ENCODE results near the gene DCC. TPM values are rescaled to one million over a fixed set of nuclear protein-coding genes. Genes with fewer than 3 reads are reported as not detected.

DCC gene
- total and polyA plus RNA-seq, 2 donors from 2014 or later, result 3.9 TPM; not detected in 1

DNA sequence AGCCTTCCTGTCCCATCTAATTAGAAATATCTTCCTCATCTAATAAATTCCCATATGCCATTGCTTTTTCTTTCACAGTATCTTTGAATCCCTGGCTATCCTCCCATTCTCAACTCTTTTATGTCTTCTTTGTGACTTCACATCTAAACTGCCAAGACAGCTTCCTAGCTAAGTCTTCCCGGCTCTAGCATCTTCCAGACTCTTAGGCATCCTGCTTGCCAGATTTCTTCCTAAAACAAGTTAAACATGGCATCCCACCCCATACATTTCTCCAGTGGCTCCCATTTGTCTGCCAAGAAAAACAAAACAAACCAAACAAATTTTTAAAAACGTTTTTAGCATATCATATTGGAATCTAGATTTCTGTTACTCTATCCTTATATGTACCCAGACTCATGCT is 1132.5 kb downstream of the DCC start:
- H3K4me3 ChIP-seq (ENCODE audit: low read length in 3 of 3), result no peak overlapping the region
- no peak for DNase-seq
- H3K9ac ChIP-seq (ENCODE audit: low read length in 3 of 3), result no peak overlapping the region
- TF ChIP-seq, protein P1, sequence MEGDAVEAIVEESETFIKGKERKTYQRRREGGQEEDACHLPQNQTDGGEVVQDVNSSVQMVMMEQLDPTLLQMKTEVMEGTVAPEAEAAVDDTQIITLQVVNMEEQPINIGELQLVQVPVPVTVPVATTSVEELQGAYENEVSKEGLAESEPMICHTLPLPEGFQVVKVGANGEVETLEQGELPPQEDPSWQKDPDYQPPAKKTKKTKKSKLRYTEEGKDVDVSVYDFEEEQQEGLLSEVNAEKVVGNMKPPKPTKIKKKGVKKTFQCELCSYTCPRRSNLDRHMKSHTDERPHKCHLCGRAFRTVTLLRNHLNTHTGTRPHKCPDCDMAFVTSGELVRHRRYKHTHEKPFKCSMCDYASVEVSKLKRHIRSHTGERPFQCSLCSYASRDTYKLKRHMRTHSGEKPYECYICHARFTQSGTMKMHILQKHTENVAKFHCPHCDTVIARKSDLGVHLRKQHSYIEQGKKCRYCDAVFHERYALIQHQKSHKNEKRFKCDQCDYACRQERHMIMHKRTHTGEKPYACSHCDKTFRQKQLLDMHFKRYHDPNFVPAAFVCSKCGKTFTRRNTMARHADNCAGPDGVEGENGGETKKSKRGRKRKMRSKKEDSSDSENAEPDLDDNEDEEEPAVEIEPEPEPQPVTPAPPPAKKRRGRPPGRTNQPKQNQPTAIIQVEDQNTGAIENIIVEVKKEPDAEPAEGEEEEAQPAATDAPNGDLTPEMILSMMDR (IDR thresholded peaks at IDR 0.05; ENCODE audit: borderline replicate concordance, extremely low read depth, insufficient read depth), result no peak
- H3K27ac ChIP-seq (ENCODE audit: low read depth in 2 of 2, low read length in 2 of 2), result no peak overlapping the region
- intact Hi-C loops (cut with DNase I), result no loop called here
- FAIRE-seq, result no peak
- no peaks in the 10 kb centered on the region for H3K36me3 ChIP-seq (ENCODE audit: control insufficient read depth in 2 of 3, insufficient read depth in 3 of 3, low read length in 3 of 3)
- H3K9me3 ChIP-seq (ENCODE audit: control insufficient read depth in 2 of 3, insufficient read depth in 1 of 3, low read length in 3 of 3), result no peaks in the 10 kb centered on the region
- no peaks in the 10 kb centered on the region for H3K4me1 ChIP-seq (ENCODE audit: control insufficient read depth in 2 of 3, insufficient read depth in 2 of 3, low read depth in 1 of 3, low read length in 3 of 3)
- no peaks in the 10 kb centered on the region for H3K27me3 ChIP-seq (ENCODE audit: control insufficient read depth, insufficient read depth, low read length)

DNA sequence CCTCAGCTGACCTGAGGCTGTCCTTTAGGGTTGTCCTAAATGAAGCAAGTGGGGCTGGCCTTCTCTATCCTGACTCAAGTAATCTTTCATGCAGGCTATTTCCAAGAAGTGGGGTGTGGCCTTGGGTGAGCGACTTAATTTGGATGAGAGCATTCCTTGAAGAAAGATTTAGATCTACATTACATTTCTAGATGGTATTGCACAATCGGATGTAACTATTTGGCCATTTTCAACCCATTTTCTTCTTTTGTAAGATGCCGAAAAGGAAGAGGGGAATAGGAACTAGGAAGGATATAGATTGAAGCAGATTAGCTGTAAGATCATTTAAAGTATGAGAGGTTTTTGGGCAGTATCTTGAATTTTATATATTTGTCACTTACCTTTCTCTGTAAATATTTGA is 1138.2 kb downstream of the DCC start:
- H3K9me3 ChIP-seq (ENCODE audit: control insufficient read depth in 2 of 3, insufficient read depth in 1 of 3, low read length in 3 of 3), result no peaks in the 10 kb centered on the region
- TF ChIP-seq, protein P1 (IDR thresholded peaks at IDR 0.05; ENCODE audit: borderline replicate concordance, extremely low read depth, insufficient read depth), result no peak
- H3K9ac ChIP-seq (ENCODE audit: low read length in 3 of 3), result no peak overlapping the region
- no peak overlapping the region for H3K27ac ChIP-seq (ENCODE audit: low read depth in 2 of 2, low read length in 2 of 2)
- H3K36me3 ChIP-seq (ENCODE audit: control insufficient read depth in 2 of 3, insufficient read depth in 3 of 3, low read length in 3 of 3), result no peaks in the 10 kb centered on the region
- FAIRE-seq (no peak), DNase-seq (no peak)
- H3K4me1 ChIP-seq (ENCODE audit: control insufficient read depth in 2 of 3, insufficient read depth in 2 of 3, low read depth in 1 of 3, low read length in 3 of 3), result no peaks in the 10 kb centered on the region
- no peak overlapping the region for H3K4me3 ChIP-seq (ENCODE audit: low read length in 3 of 3)
- intact Hi-C loops (cut with DNase I), result no loop called here
- no peaks in the 10 kb centered on the region for H3K27me3 ChIP-seq (ENCODE audit: control insufficient read depth, insufficient read depth, low read length)

DNA sequence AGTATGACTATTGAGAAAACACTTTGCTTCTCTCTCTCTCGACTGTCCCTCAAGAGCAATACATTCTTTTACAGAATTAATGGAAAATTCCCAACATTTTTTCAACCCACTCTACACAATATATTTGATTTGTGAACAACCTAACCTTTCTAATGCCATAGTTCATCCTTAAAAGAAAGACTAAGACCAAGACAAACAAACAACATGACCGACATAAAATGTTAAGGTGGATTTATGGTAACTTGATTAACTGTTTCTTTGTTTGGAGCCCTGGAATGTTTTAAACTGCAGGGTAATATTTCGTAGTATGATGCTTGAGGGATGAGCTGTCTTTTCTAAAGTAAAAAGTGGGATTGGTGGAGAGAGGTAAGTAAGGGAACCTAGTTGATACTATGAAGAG is 1146.3 kb downstream of the DCC start:
- TF ChIP-seq, protein P1 (IDR thresholded peaks at IDR 0.05; ENCODE audit: borderline replicate concordance, extremely low read depth, insufficient read depth), result no peak
- no peak overlapping the region for H3K9ac ChIP-seq (ENCODE audit: low read length in 3 of 3)
- DNase-seq, result peak in 2 of 5 donors; percentile 60 to 78
- H3K27me3 ChIP-seq (ENCODE audit: control insufficient read depth, insufficient read depth, low read length), result no peaks in the 10 kb centered on the region
- no peak for FAIRE-seq
- no peak overlapping the region for H3K27ac ChIP-seq (ENCODE audit: low read depth in 2 of 2, low read length in 2 of 2)
- no peak overlapping the region for H3K4me3 ChIP-seq (ENCODE audit: low read length in 3 of 3)
- intact Hi-C loops (cut with DNase I), result no loop called here
- H3K9me3 ChIP-seq (ENCODE audit: control insufficient read depth in 2 of 3, insufficient read depth in 1 of 3, low read length in 3 of 3), result no peaks in the 10 kb centered on the region
- H3K36me3 ChIP-seq (ENCODE audit: control insufficient read depth in 2 of 3, insufficient read depth in 3 of 3, low read length in 3 of 3), result no peaks in the 10 kb centered on the region
- H3K4me1 ChIP-seq (ENCODE audit: control insufficient read depth in 2 of 3, insufficient read depth in 2 of 3, low read depth in 1 of 3, low read length in 3 of 3), result peaks cover 0 to 4% (median 0%) of the 10 kb centered on the region in 3 donors

DNA sequence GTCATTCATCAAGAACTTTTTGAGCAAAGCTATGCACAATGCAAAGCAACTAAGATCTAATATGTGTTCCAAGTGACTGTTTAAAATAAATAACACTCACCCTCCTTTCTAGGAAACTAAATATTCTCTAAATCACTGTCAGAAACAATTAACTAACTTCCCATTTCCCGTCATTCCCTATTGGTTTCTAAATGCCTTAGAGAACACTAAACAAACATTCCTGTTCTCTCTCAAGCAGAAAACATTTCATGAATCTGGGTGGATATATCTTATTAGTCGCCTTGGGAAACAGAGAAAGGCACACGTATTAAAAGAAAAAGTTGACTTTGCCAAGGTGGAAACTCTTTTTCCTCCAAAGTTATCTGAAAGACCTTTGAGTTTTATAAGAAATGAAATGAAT is 1149.3 kb downstream of the DCC start:
- Histone ChIP-seq H3K27me3 (ENCODE audit: control insufficient read depth, insufficient read depth, low read length) (no peaks in the 10 kb centered on the region), H3K4me1 (ENCODE audit: control insufficient read depth in 2 of 3, insufficient read depth in 2 of 3, low read depth in 1 of 3, low read length in 3 of 3) (peaks cover 0 to 4% (median 0%) of the 10 kb centered on the region in 3 donors), H3K36me3 (ENCODE audit: control insufficient read depth in 2 of 3, insufficient read depth in 3 of 3, low read length in 3 of 3) (no peaks in the 10 kb centered on the region), H3K9me3 (ENCODE audit: control insufficient read depth in 2 of 3, insufficient read depth in 1 of 3, low read length in 3 of 3) (no peaks in the 10 kb centered on the region), H3K27ac (ENCODE audit: low read depth in 2 of 2, low read length in 2 of 2) (no peak overlapping the region), H3K9ac (ENCODE audit: low read length in 3 of 3) (no peak overlapping the region), H3K4me3 (ENCODE audit: low read length in 3 of 3) (no peak overlapping the region)
- FAIRE-seq (no peak), DNase-seq (peak in 2 of 5 donors; percentile 88 to 91)
- intact Hi-C loops (cut with DNase I), result no loop called here
- TF ChIP-seq, protein P1 (IDR thresholded peaks at IDR 0.05; ENCODE audit: borderline replicate concordance, extremely low read depth, insufficient read depth), result no peak

Data from kidney (tissue), 14 donors.